ENCODE data around the gene SLC4A2.
"Not testable (repeated sequence)": the region's sequence is repeated elsewhere in the genome, so short reads cannot be mapped to it uniquely, and the experiment has no call there.

SLC4A2 gene

GRCh38 chr7:151059367-151060112 is at the start of gene SLC4A2:
SLC4A2 (plus strand) TSS chr7:151059589; CDS start chr7:151061988, 2,399 bp downstream.
- no peaks in the 10 kb centered on the region for H3K27me3 Mint-ChIP-seq
- H3K4me3 Mint-ChIP-seq, result peak within 1 kb of the TSS; percentile 97 to 99
- peak; percentile 41 for ATAC-seq
- H3K4me1 Mint-ChIP-seq, result peaks cover 49% of the 10 kb centered on the region
- DNase-seq, result peak; percentile 65 to 73
- H3K9me3 Mint-ChIP-seq, result no peaks in the 10 kb centered on the region
- H3K27ac Mint-ChIP-seq, result peak within 1 kb of the TSS; percentile 95 to 97

DNA sequence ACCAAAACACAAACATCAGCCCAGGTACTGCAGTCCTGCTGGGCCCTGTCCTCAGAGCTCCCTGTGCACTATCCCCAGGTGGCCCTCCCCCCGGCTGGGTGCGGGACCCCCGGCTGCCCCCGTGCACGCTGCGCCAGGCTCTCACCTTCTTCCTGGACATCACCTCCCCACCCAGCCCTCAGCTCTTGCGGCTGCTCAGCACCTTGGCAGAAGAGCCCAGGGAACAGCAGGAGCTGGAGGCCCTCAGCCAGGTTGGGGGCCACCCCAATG is 49.4 kb upstream of the SLC4A2 start:
- ATAC-seq (no peak), DNase-seq (no peak)
- Mint-ChIP-seq H3K27me3 (no peaks in the 10 kb centered on the region), H3K4me1 (peaks cover 79% of the 10 kb centered on the region), H3K4me3 (peak overlapping the region; percentile 50 to 70), H3K9me3 (no peaks in the 10 kb centered on the region), H3K27ac (no peak overlapping the region)

- DNase-seq, result no peak
- H3K27ac Mint-ChIP-seq, result peak overlapping the region; percentile 41 to 77
- peaks cover 85% of the 10 kb centered on the region for H3K4me1 Mint-ChIP-seq
- H3K4me3 Mint-ChIP-seq, result peak overlapping the region; percentile 50 to 70
- peak; percentile 0 for ATAC-seq
- H3K27me3 Mint-ChIP-seq, result no peaks in the 10 kb centered on the region
- H3K9me3 Mint-ChIP-seq, result no peaks in the 10 kb centered on the region
Measured at GRCh38 chr7:151010307-151011096, 48.9 kb upstream of the SLC4A2 start.

DNA sequence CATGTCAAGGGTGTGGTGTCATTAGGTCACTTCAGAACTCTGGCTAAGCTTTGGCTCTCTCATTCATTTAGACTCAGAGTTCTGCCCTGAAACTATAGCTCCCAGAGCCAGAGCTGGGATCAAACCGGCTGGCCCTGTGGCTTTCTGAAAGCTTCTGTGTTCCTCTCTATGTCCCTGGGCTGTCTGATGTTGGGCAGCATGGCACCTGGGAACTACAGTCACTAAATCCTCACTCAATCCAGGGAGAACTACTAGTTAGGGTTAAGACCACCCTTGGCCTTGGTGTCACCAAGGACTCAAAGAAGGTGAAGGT is 48.3 kb upstream of the SLC4A2 start:
- H3K4me1 Mint-ChIP-seq, result peaks cover 90% of the 10 kb centered on the region
- H3K27me3 Mint-ChIP-seq, result no peaks in the 10 kb centered on the region
- no peaks in the 10 kb centered on the region for H3K9me3 Mint-ChIP-seq
- no peak for DNase-seq
- no peak for ATAC-seq
- peak overlapping the region in 1 of 2 donors; percentile 89 for H3K27ac Mint-ChIP-seq
- peak overlapping the region; percentile 50 to 70 for H3K4me3 Mint-ChIP-seq

- ATAC-seq, H3K27ac Mint-ChIP-seq, H3K27me3 Mint-ChIP-seq, DNase-seq, H3K9me3 Mint-ChIP-seq, H3K4me3 Mint-ChIP-seq: not testable (repeated sequence)
- H3K4me1 Mint-ChIP-seq, result peaks cover 96% of the 10 kb centered on the region
Measured at GRCh38 chr7:151011616-151012015, 47.8 kb upstream of the SLC4A2 start.

DNA sequence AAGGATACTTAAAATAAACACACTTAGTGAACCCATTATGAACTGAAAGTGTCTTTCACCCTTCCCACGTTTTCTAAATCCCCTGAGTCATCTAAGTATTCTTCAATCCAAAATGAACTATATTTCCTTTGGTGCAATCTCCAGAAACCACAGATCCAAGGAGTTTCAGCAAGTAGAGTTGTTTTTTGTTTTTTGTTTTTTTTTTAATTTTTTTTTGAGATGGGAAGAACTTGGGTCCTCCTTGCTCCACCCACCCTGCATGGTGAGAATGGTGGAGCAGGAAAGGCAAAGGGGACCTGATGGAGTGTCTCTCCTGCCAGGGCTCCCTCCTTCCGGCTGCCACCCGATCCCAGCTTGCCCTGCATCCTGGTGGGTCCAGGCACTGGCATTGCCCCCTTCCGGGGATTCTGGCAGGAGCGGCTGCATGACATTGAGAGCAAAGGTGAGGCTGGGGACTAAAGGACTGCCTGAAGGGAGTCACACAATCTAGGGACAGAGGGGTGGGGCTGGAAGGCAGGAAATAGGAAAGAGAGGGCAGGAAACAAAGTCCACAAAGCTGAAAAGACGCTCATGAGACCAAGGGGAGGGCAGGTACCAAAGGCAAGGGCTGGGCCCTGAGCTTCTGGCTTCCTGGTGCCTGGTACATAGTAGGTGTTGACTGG is 47.2 kb upstream of the SLC4A2 start:
- ATAC-seq (no peak), DNase-seq (no peak)
- Mint-ChIP-seq H3K4me3 (peak overlapping the region; percentile 34 to 48), H3K9me3 (no peaks in the 10 kb centered on the region), H3K27ac (peak overlapping the region in 1 of 2 donors; percentile 12), H3K4me1 (peaks cover 99% of the 10 kb centered on the region), H3K27me3 (no peaks in the 10 kb centered on the region)

DNA sequence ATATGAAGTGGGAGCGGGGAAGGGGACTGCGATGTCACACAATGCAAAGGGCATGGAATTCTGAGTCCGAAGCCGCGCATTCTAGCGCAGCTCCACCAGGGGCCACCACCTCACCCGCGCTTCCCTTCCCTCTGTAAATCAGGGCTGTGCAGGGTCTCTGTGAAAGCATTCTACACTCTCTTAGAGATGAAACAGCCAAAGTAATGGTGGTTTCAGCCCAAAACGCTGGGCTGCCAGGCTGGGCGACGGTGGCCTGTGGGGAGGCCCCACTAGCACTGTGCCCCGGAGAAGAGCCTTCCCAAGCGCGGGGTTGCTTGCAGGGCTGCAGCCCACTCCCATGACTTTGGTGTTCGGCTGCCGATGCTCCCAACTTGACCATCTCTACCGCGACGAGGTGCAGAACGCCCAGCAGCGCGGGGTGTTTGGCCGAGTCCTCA is 46.5 kb upstream of the SLC4A2 start:
- H3K4me1 Mint-ChIP-seq, result peaks cover 99% of the 10 kb centered on the region
- H3K4me3 Mint-ChIP-seq, result peak overlapping the region; percentile 34 to 48
- no peak overlapping the region for H3K27ac Mint-ChIP-seq
- H3K9me3 Mint-ChIP-seq, result no peaks in the 10 kb centered on the region
- DNase-seq (no peak), ATAC-seq (no peak)
- H3K27me3 Mint-ChIP-seq, result no peaks in the 10 kb centered on the region

DNA sequence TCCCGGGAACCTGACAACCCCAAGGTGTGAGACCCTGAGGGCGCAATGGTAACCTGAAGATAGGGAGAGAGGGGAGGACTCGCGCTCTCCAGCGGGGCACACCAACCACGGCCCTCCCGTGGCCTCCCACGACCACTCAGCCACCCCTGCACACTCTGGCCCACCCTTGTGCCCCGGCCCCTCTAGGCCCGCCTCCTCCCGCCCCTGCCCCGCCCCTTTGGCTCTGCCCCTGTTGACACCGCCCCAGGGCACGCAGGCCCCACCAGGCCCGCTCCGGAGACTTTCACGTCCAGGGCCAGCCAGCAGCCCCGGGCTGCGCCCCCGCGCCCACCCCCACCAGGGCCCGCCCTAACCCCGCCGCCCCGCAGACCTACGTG is 46.0 kb upstream of the SLC4A2 start:
- peaks cover 3% of the 10 kb centered on the region for H3K27me3 Mint-ChIP-seq
- H3K27ac Mint-ChIP-seq, result peak overlapping the region; percentile 98
- DNase-seq, result no peak
- peak overlapping the region in 1 of 2 donors; percentile 98 for H3K4me3 Mint-ChIP-seq
- no peaks in the 10 kb centered on the region for H3K9me3 Mint-ChIP-seq
- no peak for ATAC-seq
- peaks cover 99% of the 10 kb centered on the region for H3K4me1 Mint-ChIP-seq

GRCh38 chr7:151013733-151014497 is 45.5 kb upstream of the SLC4A2 start:
- Mint-ChIP-seq H3K27me3 (peaks cover 9% of the 10 kb centered on the region), H3K4me3 (peak overlapping the region; percentile 97 to 98), H3K27ac (peak overlapping the region; percentile 98), H3K9me3 (no peaks in the 10 kb centered on the region), H3K4me1 (peaks cover 99% of the 10 kb centered on the region)
- DNase-seq (peak; percentile 88 to 94), ATAC-seq (peak; percentile 67)

DNA sequence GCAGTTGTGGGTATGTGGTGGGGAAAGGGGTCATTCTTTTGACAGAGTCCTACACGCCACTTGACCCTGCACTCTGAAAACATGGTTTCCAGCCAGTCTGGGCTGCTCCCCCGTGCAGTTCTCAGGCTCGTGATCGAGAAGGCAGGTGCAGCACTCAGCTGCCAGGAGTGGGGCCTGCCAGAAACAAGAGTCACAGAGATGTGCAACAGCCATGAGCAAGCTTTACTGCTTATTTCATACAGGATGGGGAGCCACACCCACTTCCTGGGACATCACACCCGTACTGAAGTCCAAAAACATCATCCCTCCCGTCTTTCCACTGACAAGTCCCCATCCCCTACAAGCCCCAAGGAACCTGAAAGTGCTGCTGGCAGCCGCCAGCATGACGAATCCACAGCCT is 44.4 kb upstream of the SLC4A2 start:
- peaks cover 19% of the 10 kb centered on the region for H3K27me3 Mint-ChIP-seq
- no peaks in the 10 kb centered on the region for H3K9me3 Mint-ChIP-seq
- peaks cover 97% of the 10 kb centered on the region for H3K4me1 Mint-ChIP-seq
- DNase-seq, result no peak
- H3K27ac Mint-ChIP-seq, result no peak overlapping the region
- H3K4me3 Mint-ChIP-seq, result peak overlapping the region; percentile 97 to 98
- ATAC-seq, result no peak

GRCh38 chr7:151015967-151016366 is 43.4 kb upstream of the SLC4A2 start:
- DNase-seq (no peak), ATAC-seq (no peak)
- Mint-ChIP-seq H3K27me3 (peaks cover 25% of the 10 kb centered on the region), H3K27ac (no peak overlapping the region), H3K9me3 (no peaks in the 10 kb centered on the region), H3K4me3 (peak overlapping the region in 1 of 2 donors; percentile 2), H3K4me1 (peaks cover 86% of the 10 kb centered on the region)

- no peak for DNase-seq
- H3K4me1 Mint-ChIP-seq, result peaks cover 82% of the 10 kb centered on the region
- no peak overlapping the region for H3K27ac Mint-ChIP-seq
- H3K9me3 Mint-ChIP-seq, result no peaks in the 10 kb centered on the region
- peaks cover 25% of the 10 kb centered on the region for H3K27me3 Mint-ChIP-seq
- no peak for ATAC-seq
- peak overlapping the region; percentile 88 to 91 for H3K4me3 Mint-ChIP-seq
Measured at GRCh38 chr7:151016505-151016904, 42.9 kb upstream of the SLC4A2 start.

GRCh38 chr7:151016942-151017341 is 42.4 kb upstream of the SLC4A2 start:
- Mint-ChIP-seq H3K27ac (no peak overlapping the region), H3K4me3 (peak overlapping the region; percentile 88 to 91), H3K4me1 (peaks cover 78% of the 10 kb centered on the region), H3K27me3 (peaks cover 25% of the 10 kb centered on the region), H3K9me3 (no peaks in the 10 kb centered on the region)
- no peak for ATAC-seq
- no peak for DNase-seq

DNA sequence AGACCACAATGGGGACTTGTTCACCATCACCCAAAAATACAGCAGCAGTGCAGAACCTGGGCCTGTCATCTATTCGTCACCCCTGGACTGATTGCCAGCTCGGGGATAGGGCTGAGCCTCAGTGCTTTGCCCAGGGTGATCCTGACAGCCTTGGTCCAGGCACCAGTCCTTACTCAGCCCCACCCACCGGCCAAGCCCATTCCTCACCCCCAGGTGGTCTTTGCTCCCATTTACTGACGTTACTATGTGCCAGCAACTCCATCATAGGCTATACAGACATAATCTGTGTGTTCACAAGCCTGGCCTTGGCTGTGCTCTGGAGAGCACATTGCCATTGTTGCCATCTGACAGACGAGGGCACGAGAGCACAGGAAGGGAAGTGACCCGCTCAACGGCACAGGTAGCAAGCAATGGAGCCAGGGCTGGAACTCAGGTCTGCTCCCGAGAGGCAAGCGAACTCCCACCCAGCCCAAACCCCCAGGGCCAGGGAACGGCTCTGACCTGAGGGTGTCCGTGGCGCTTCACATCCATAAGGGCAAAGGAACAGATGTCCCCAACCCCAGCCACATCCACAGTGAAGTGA is 41.9 kb upstream of the SLC4A2 start:
- H3K27me3 Mint-ChIP-seq, result peaks cover 25% of the 10 kb centered on the region
- peak overlapping the region; percentile 88 to 91 for H3K4me3 Mint-ChIP-seq
- ATAC-seq (no peak), DNase-seq (no peak)
- no peaks in the 10 kb centered on the region for H3K9me3 Mint-ChIP-seq
- no peak overlapping the region for H3K27ac Mint-ChIP-seq
- H3K4me1 Mint-ChIP-seq, result peaks cover 73% of the 10 kb centered on the region

DNA sequence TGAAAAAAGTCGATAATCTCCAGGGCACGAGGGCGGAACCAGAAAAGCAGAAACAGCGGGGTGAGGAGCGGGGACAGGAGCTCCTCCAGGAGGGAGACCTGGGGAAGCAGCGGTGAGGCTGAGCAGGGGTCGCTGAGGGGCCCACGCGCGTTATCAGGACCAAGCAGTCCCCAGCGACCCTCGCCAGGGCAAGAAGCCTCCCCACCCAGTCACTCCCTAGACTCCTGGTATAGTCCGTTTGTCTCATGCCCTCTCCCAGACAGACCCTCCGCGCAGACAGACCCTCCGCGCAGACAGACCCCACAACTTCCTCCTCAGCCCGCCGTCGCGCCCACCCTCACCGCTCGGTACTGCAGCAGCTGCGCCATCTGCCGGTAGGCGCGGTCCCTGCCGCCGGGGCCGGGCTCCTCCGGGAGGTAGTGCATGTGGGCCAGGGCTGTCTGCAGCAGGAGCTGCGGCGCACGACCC is 41.4 kb upstream of the SLC4A2 start:
- Mint-ChIP-seq H3K27me3 (peaks cover 25% of the 10 kb centered on the region), H3K4me1 (peaks cover 68% of the 10 kb centered on the region), H3K4me3 (peak overlapping the region; percentile 88 to 91)

More for the DNA sequence above, 41.4 kb upstream of the SLC4A2 start:
- DNase-seq (peak; percentile 84 to 87), ATAC-seq (peak; percentile 78)
- Mint-ChIP-seq H3K27ac (peak overlapping the region; percentile 42 to 93), H3K9me3 (no peaks in the 10 kb centered on the region)

Measured in stimulated activated naive CD8-positive, alpha-beta T cell treated with anti-CD3 and anti-CD28 coated beads, Interleukin-15, amount 100 ng/mL, for 72 hours (primary cell).